ENCODE measurements around the gene CHN2. TPM values are rescaled to one million over a fixed set of nuclear protein-coding genes. Genes with fewer than 3 reads are reported as not detected.

Gene CHN2
- total RNA-seq, 1 experiment from 2014 or later: 0.15 TPM

DNA sequence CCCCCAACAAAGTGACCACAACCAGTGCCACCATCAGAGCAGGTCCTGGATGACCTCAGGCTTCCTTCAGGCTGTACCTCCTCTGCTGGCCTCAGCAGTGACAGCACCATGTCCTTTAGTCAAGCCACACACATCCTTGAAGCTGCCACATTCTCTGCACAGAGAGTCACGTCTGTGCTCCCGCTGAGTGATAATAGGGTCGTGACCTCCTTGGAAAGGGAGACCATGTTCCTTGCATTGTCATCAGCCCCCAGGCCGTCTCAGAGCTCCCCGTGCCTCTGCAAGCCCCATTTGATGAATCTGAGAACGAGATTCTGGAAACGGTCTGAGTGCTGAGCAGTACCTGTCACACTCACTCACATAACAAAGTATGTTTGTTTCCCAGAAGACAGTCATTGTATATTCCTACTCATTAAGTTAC, 262.6 kb downstream of the CHN2 start:
- Histone ChIP-seq H3K27me3 (ENCODE audit: control insufficient read depth, insufficient read depth, low read length) (peaks cover 13% of the 10 kb centered on the region), H3K36me3 (ENCODE audit: control insufficient read depth, insufficient read depth, low read length) (no peaks in the 10 kb centered on the region), H3K4me3 (ENCODE audit: low read depth in 2 of 2, low read length in 2 of 2) (no peak overlapping the region), H3K9me3 (ENCODE audit: control insufficient read depth, insufficient read depth, low read depth, low read length) (no peaks in the 10 kb centered on the region), H3K4me1 (ENCODE audit: control insufficient read depth, insufficient read depth, low read length) (0 out of 2 replicates have a peak, but pooled peaks cover 3% of the 10 kb centered on the region), H3K27ac (ENCODE audit: low read length) (no peak overlapping the region)
- no TSS peak for BruUV-seq (replicated peaks)
- intact Hi-C loops (cut with micrococcal nuclease; ENCODE audit: unreplicated experiment): no loop called here
- no peak for ATAC-seq
- no peak for DNase-seq (ENCODE audit: low read depth, low spot score)
- TF ChIP-seq POLR2AphosphoS5 (IDR thresholded peaks at IDR 0.05; ENCODE audit: low read depth, low read length) (no peak), SIN3A (IDR thresholded peaks at IDR 0.05; ENCODE audit: borderline replicate concordance, insufficient read depth, low read depth, low read length) (no peak), CTCF (IDR thresholded peaks at IDR 0.05) (no peak), TCF7L2 (IDR thresholded peaks at IDR 0.05; ENCODE audit: low read depth, low read length) (no peak)
- TF ChIP-seq, protein P1, sequence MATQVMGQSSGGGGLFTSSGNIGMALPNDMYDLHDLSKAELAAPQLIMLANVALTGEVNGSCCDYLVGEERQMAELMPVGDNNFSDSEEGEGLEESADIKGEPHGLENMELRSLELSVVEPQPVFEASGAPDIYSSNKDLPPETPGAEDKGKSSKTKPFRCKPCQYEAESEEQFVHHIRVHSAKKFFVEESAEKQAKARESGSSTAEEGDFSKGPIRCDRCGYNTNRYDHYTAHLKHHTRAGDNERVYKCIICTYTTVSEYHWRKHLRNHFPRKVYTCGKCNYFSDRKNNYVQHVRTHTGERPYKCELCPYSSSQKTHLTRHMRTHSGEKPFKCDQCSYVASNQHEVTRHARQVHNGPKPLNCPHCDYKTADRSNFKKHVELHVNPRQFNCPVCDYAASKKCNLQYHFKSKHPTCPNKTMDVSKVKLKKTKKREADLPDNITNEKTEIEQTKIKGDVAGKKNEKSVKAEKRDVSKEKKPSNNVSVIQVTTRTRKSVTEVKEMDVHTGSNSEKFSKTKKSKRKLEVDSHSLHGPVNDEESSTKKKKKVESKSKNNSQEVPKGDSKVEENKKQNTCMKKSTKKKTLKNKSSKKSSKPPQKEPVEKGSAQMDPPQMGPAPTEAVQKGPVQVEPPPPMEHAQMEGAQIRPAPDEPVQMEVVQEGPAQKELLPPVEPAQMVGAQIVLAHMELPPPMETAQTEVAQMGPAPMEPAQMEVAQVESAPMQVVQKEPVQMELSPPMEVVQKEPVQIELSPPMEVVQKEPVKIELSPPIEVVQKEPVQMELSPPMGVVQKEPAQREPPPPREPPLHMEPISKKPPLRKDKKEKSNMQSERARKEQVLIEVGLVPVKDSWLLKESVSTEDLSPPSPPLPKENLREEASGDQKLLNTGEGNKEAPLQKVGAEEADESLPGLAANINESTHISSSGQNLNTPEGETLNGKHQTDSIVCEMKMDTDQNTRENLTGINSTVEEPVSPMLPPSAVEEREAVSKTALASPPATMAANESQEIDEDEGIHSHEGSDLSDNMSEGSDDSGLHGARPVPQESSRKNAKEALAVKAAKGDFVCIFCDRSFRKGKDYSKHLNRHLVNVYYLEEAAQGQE (IDR thresholded peaks at IDR 0.05; ENCODE audit: insufficient read depth in 1 of 2, low read depth in 2 of 2, low read length in 1 of 2): no peak
- in situ Hi-C loops (cut with HindIII; ENCODE audit: low pct_unique_long_range_greater_than_20kb, low sequenced_read_pairs): no loop called here
- ChIA-PET CTCF (no interaction called here), POLR2A (no interaction called here)

GRCh38 chr7:29457565-29458011, 263.0 kb downstream of the CHN2 start:
- TF ChIP-seq, protein P1 (IDR thresholded peaks at IDR 0.05; ENCODE audit: insufficient read depth in 1 of 2, low read depth in 2 of 2, low read length in 1 of 2): no peak
- no peak for TF ChIP-seq SIN3A (IDR thresholded peaks at IDR 0.05; ENCODE audit: borderline replicate concordance, insufficient read depth, low read depth, low read length)
- TF ChIP-seq CTCF (IDR thresholded peaks at IDR 0.05): no peak
- TF ChIP-seq TCF7L2 (IDR thresholded peaks at IDR 0.05; ENCODE audit: low read depth, low read length): no peak
- no peak for TF ChIP-seq POLR2AphosphoS5 (IDR thresholded peaks at IDR 0.05; ENCODE audit: low read depth, low read length)
- no peak overlapping the region for H3K4me3 ChIP-seq (ENCODE audit: low read depth in 2 of 2, low read length in 2 of 2)
- BruUV-seq (replicated peaks): no TSS peak
- 0 out of 2 replicates have a peak, but pooled peaks cover 3% of the 10 kb centered on the region for H3K4me1 ChIP-seq (ENCODE audit: control insufficient read depth, insufficient read depth, low read length)
- peaks cover 13% of the 10 kb centered on the region for H3K27me3 ChIP-seq (ENCODE audit: control insufficient read depth, insufficient read depth, low read length)
- POLR2A ChIA-PET: no interaction called here
- no peak for DNase-seq (ENCODE audit: low read depth, low spot score)
- CTCF ChIA-PET: no interaction called here
- no peaks in the 10 kb centered on the region for H3K36me3 ChIP-seq (ENCODE audit: control insufficient read depth, insufficient read depth, low read length)
- intact Hi-C loops (cut with micrococcal nuclease; ENCODE audit: unreplicated experiment) (no loop called here), in situ Hi-C loops (cut with HindIII; ENCODE audit: low pct_unique_long_range_greater_than_20kb, low sequenced_read_pairs) (no loop called here)
- no peak overlapping the region for H3K27ac ChIP-seq (ENCODE audit: low read length)
- ATAC-seq: no peak
- no peaks in the 10 kb centered on the region for H3K9me3 ChIP-seq (ENCODE audit: control insufficient read depth, insufficient read depth, low read depth, low read length)

Measured in Panc1 (cell line).